ENCODE results near the gene PLA2G4D. TPM values are rescaled to one million over a fixed set of nuclear protein-coding genes. Genes with fewer than 3 reads are reported as not detected.

The PLA2G4D gene
- total and polyA plus RNA-seq, 2 donors, result 0.03 TPM; not detected in 1

DNA sequence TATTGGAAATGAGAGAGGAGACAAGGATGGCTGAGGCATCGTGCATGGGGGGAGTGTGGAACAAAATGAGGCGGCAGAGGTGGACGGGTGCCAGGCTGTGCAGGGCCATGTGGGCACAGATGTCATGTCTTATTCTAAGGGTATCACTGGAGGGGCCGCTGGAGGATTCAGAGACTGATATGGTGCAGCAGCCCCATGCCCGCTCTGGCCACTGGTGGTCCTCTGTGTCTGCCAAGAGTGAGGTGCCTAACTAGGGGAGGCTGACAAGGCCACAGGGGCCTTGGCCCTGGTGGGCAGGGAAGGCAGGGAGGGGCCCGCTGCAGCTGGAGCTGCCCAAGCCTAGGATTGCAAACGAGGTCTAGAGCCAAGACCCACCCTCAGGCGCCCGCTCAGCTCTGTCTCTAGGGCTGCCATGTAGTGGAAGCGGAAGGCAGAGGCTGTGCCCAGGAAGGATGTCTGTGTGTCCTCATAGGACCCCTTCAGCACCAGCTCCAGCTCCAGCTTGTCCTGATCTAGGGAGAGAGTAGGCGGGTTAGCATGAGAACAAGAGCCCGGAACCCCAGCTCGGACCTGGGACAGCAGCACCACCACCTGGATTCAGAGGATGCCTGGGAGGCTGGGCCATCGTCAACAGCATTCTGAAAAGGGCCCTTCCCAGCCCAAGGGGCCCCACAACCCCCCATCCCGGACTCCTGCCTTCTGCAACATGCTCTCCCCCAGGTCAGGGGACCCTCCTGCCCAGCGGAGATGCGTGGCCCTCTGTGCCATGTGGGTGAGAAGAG lies 11.3 kb downstream of the PLA2G4D start:
- Histone ChIP-seq H3K36me3 (ENCODE audit: insufficient read depth) (no peaks in the 10 kb centered on the region), H3K4me1 (ENCODE audit: insufficient read depth) (no peaks in the 10 kb centered on the region), H3K4me3 (ENCODE audit: low read depth, low read length) (no peak overlapping the region), H3K27ac (ENCODE audit: low read depth) (no peak overlapping the region)
- 90% methylated on average over 17 of the region's 17 CpGs for WGBS
- DNase-seq (ENCODE audit: extremely low spot score), result no peak

- H3K4me1 ChIP-seq (ENCODE audit: insufficient read depth), result no peaks in the 10 kb centered on the region
- H3K4me3 ChIP-seq (ENCODE audit: low read depth, low read length), result no peak overlapping the region
- H3K27ac ChIP-seq (ENCODE audit: low read depth), result no peak overlapping the region
- DNase-seq (ENCODE audit: extremely low spot score), result no peak
- H3K36me3 ChIP-seq (ENCODE audit: insufficient read depth), result no peaks in the 10 kb centered on the region
- WGBS, result 91% methylated on average over 1 of the region's 1 CpG
These were observed 12.2 kb downstream of the PLA2G4D start for GRCh38 chr15:42082141-42082540.

DNA sequence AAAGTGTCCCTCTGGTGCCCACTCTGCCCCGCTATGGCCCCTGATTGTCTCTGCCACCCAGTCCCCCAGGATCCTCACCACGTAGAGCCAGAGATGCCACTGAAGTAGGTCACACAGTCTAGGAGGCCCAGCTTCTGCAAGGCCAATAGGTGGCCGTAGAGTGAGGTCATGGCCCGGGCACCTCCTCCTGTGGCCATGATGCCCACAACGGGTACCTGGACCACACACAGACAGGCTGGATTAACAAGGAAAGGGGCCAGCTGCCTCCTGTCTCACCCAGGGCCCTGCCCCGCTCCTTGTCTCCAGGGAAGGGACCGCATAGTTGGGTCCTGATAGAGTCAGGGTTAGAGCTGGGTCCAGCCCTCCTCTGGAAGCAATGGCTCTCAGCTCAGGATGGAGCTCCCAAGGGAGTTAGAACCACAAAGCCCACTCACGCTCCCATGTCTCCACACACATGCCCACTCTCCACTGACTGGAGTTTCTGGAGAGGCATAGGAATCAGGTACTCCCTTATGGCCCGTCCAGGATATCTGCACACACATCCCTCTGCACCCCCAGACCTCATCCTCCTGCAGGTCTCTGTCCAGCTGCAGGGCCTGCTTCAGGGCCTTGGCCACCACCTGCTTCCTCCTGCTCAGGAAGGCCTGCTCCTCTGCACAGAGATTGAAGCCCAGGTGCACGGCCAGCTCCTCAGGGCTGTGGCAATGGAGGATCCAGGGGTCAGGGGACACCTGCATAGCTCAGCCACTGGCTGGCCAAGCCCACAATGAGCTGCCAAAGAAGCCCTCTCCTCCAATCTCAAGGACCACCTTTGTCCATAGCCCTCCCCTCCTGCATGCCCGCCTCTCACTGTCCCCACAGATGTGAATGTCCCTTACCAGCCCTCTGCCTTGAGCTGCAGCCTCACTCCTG lies 13.2 kb downstream of the PLA2G4D start:
- no peaks in the 10 kb centered on the region for H3K4me1 ChIP-seq (ENCODE audit: insufficient read depth)
- DNase-seq (ENCODE audit: extremely low spot score), result no peak
- no peak overlapping the region for H3K4me3 ChIP-seq (ENCODE audit: low read depth, low read length)
- H3K36me3 ChIP-seq (ENCODE audit: insufficient read depth), result no peaks in the 10 kb centered on the region
- 71% methylated on average over 11 of the region's 11 CpGs for WGBS
- H3K27ac ChIP-seq (ENCODE audit: low read depth), result no peak overlapping the region

DNA sequence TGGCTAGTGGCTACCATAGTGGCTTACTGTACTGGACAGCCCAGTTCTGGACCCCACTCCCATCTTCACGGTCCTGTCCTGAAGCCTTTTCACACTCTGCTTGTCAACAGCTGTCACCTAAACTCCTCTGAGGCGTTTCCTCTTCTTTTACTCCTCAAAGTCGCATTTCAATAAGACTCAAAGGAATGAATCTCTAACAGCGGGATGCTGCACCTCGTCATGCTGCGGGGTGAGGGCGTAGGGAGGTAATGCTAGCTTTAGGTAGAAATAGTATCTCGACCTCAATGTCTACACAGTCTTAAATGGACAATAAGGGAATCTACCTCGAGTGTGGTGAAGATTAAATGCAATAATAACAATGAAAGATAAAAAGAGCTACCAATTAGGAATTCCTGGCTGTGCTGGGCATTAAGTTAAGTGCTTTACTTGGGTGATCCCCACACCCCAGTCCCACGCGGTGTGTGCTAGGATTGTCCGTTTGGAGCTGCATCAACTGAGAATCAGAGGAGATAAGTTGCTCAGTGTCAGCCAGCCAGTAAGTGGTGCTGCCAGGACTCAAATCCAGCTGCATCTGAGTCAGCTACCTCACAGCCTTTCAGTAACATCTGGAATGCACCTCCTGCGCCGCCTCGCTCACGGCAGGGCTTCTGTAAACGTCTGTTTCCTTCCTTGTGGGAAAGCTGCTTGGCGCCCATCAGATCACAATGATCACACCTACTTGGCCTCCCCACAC lies 14.0 kb downstream of the PLA2G4D start:
- Histone ChIP-seq H3K36me3 (ENCODE audit: insufficient read depth) (no peaks in the 10 kb centered on the region), H3K4me1 (ENCODE audit: insufficient read depth) (no peaks in the 10 kb centered on the region), H3K27ac (ENCODE audit: low read depth) (no peak overlapping the region), H3K4me3 (ENCODE audit: low read depth, low read length) (no peak overlapping the region)
- DNase-seq (ENCODE audit: extremely low spot score), result no peak
- WGBS, result 29% methylated on average over 18 of the region's 18 CpGs

DNA sequence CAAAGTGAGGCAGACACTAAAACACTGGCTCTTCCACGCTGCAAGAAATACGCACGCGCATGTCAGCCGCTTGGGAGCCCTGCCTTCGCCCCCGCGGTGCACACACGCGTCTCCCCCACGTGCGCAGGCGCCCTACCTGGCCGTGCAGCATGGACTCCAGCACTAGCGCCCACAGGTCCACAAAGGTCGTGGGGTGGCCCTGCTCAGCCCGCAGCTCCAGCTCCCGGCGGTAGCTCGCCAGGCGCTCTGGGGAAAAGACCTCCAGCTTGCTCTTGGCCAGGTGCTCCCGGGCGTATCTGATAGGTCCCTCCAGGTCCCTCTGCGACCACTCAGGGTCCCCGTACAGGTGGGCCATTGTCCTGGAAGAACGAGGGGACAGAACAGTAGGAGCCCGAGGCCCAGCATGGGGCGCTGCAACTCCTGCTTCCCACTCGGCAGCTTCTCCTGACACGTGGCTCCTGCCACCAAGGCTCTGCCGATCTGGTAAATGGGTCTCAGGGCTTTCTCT lies 14.9 kb downstream of the PLA2G4D start:
- H3K27ac ChIP-seq (ENCODE audit: low read depth), result no peak overlapping the region
- no peak for DNase-seq (ENCODE audit: extremely low spot score)
- H3K4me3 ChIP-seq (ENCODE audit: low read depth, low read length), result no peak overlapping the region
- no peaks in the 10 kb centered on the region for H3K4me1 ChIP-seq (ENCODE audit: insufficient read depth)
- H3K36me3 ChIP-seq (ENCODE audit: insufficient read depth), result no peaks in the 10 kb centered on the region
- 74% methylated on average over 31 of the region's 31 CpGs for WGBS

- WGBS, result 54% methylated on average over 1 of the region's 1 CpG
- no peak overlapping the region for H3K4me3 ChIP-seq (ENCODE audit: low read depth, low read length)
- no peak for DNase-seq (ENCODE audit: extremely low spot score)
- H3K27ac ChIP-seq (ENCODE audit: low read depth), result no peak overlapping the region
- no peaks in the 10 kb centered on the region for H3K36me3 ChIP-seq (ENCODE audit: insufficient read depth)
- no peaks in the 10 kb centered on the region for H3K4me1 ChIP-seq (ENCODE audit: insufficient read depth)
These were observed 15.5 kb downstream of the PLA2G4D start for GRCh38 chr15:42078903-42079302.

GRCh38 chr15:42077689-42078088 lies 16.7 kb downstream of the PLA2G4D start:
- no peak overlapping the region for H3K27ac ChIP-seq (ENCODE audit: low read depth)
- H3K4me1 ChIP-seq (ENCODE audit: insufficient read depth), result no peaks in the 10 kb centered on the region
- H3K4me3 ChIP-seq (ENCODE audit: low read depth, low read length), result no peak overlapping the region
- H3K36me3 ChIP-seq (ENCODE audit: insufficient read depth), result no peaks in the 10 kb centered on the region
- 68% methylated on average over 3 of the region's 3 CpGs for WGBS
- DNase-seq (ENCODE audit: extremely low spot score), result no peak

DNA sequence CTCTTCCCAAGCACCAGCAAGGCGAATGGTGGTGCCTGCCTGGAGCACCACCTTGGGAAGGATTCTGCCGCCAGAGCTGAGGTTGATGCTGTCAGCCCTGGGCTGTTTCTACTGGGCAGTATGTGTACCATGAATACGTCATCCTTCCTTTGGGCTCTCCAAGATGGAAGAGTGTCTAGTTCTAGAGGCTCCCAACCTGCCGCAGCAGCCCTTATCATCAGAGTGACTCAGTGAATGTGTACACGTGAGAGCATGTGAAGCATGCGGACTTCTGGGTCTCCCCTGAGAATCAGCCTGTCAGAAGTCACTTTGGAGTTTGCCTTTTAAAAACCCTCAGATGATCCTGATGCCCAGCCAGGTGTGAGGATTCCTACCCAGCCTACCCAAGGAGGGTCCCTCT lies 20.9 kb downstream of the PLA2G4D start:
- H3K36me3 ChIP-seq (ENCODE audit: insufficient read depth), result no peaks in the 10 kb centered on the region
- no peak overlapping the region for H3K4me3 ChIP-seq (ENCODE audit: low read depth, low read length)
- DNase-seq (ENCODE audit: extremely low spot score), result no peak
- no peaks in the 10 kb centered on the region for H3K4me1 ChIP-seq (ENCODE audit: insufficient read depth)
- H3K27ac ChIP-seq (ENCODE audit: low read depth), result no peak overlapping the region
- WGBS, result 76% methylated on average over 6 of the region's 6 CpGs

DNA sequence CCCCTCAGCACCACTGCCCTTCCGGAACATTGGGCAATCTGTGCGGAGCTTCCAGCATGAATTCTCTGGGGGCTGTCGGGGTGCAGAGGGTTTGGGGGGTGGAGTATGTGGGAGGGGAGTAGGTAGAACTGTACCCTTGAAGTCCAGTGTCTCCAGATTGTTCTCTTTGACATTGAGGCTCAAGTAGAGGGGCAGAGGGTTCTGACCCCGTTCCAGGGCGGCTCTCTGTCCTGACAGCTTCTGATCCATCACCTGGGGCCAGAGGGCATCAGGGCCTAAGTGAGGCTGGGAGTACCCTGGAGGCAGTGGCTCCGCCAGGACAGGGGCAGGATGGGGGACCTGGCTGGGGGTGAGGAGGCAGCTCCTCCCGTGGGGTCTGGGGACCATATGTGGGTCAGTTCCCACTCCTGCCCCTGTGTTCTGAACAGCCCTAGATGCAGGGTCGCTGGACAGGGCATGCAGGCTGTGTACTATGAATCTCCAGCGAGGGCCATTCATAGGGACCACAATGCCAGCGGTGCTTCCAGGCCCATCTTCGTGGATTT lies 22.1 kb downstream of the PLA2G4D start:
- Histone ChIP-seq H3K27ac (ENCODE audit: low read depth) (no peak overlapping the region), H3K4me3 (ENCODE audit: low read depth, low read length) (no peak overlapping the region), H3K4me1 (ENCODE audit: insufficient read depth) (no peaks in the 10 kb centered on the region), H3K36me3 (ENCODE audit: insufficient read depth) (no peaks in the 10 kb centered on the region)
- WGBS, result 84% methylated on average over 11 of the region's 11 CpGs
- DNase-seq (ENCODE audit: extremely low spot score), result no peak

DNA sequence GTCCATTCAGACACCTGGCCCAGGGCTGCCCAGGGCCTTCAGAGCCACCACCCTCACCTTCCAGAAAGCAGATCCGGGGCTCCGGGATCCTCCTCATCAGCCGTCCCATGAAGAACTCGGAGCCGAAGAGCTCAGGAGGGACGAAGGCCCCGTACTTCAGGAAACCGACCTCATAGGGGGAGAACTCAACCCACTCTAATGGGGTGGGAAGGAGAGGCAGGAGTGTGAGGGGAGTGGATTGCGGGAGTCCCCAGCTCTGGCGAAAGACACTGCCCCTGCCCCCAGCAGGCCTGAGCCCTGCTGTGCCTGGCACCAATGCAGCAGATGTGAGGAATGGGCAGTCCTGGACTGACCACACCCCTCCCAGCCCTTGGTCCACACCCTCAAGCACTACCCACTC lies 22.6 kb downstream of the PLA2G4D start:
- Histone ChIP-seq H3K4me1 (ENCODE audit: insufficient read depth) (no peaks in the 10 kb centered on the region), H3K36me3 (ENCODE audit: insufficient read depth) (no peaks in the 10 kb centered on the region), H3K4me3 (ENCODE audit: low read depth, low read length) (no peak overlapping the region), H3K27ac (ENCODE audit: low read depth) (no peak overlapping the region)
- 91% methylated on average over 10 of the region's 10 CpGs for WGBS
- no peak for DNase-seq (ENCODE audit: extremely low spot score)

DNA sequence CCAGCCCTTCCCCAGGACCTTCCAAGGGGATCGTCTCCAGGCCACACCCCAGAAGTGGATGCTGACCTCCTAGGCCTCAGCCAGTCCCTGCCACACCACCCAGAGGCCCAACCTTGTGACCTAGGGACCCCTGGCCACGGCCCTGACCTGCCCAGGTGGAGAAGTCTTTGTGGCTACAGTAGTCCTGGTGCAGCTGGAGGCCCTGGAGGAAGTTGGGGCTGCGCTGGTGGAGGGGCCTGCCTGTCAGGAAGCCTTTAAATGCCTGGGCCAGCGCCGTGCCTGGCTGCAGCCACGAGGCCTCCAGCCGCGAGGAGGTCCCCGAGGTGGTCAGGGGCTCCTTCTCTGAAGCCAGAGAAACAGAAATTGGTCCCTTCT lies 23.4 kb downstream of the PLA2G4D start:
- no peak overlapping the region for H3K27ac ChIP-seq (ENCODE audit: low read depth)
- 77% methylated on average over 9 of the region's 9 CpGs for WGBS
- no peak for DNase-seq (ENCODE audit: extremely low spot score)
- H3K4me3 ChIP-seq (ENCODE audit: low read depth, low read length), result no peak overlapping the region
- H3K36me3 ChIP-seq (ENCODE audit: insufficient read depth), result no peaks in the 10 kb centered on the region
- H3K4me1 ChIP-seq (ENCODE audit: insufficient read depth), result no peaks in the 10 kb centered on the region

DNA sequence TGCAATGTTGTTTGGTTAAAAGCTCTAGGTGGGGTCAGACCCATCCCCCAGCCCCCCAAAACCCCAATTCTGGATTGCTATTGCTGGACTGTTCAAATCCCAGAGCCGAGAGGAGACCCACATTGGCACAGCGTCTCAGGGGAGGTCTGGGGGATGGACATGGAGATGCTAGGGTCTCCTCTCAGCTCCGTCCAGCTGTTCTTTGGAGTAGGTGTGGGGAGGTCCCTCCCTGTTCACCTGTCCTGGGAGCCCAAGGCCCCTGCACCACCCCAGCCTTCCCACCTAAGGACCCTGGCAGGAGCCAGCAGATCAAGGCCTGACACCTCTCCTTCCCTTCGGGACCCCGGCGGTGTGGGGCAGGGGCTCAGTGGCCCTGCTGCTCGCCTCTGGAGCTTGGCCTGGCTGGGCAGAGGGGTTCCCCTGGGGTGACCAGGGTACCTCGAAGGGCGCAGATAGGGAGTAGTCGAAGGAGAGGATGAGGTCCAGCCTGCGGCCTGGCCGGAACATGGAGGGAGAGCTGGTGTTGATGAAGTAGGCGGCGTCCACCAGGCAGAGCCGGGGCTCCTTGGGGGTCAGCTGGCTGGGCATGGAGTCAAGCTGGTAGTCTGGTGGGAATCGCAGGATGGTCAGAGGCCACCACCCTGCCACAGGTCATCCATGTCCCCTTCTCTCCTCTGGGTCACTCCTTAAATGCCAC lies 23.9 kb downstream of the PLA2G4D start:
- no peak overlapping the region for H3K4me3 ChIP-seq (ENCODE audit: low read depth, low read length)
- no peak overlapping the region for H3K27ac ChIP-seq (ENCODE audit: low read depth)
- DNase-seq (ENCODE audit: extremely low spot score), result no peak
- 89% methylated on average over 16 of the region's 16 CpGs for WGBS
- H3K4me1 ChIP-seq (ENCODE audit: insufficient read depth), result no peaks in the 10 kb centered on the region
- H3K36me3 ChIP-seq (ENCODE audit: insufficient read depth), result no peaks in the 10 kb centered on the region
